ENCODE measurements around the gene SETD1A. TPM values are rescaled to one million over a fixed set of nuclear protein-coding genes. Genes with fewer than 3 reads are reported as not detected.

The SETD1A gene
- total and polyA plus RNA-seq, 7 experiments from 2014 or later, result 1.3 to 47.2 (median 32.9) TPM

DNA sequence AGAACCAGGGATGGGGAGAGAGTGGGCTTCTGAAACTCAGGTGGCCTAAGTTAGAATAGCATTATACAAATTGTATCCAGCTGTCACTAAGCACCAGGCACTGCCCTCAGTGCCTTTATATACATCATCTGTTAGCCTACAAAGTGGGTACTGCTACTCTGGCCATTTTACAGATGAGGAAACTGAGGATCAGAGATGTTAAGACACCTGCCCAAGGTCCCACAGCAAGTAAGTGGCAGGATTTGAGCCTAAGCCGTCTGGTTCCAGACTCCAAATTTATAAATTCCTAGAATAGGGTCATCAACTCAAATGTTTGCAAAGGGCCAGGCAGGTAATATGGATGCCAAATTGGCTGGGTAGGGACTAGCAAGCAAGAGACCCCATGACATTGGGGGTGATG lies 6.4 kb upstream of the SETD1A start:
- H3K4me1 Mint-ChIP-seq, result peaks cover 12 to 26% (median 16%) of the 10 kb centered on the region in 7 donors
- Histone ChIP-seq H3K36me3 (ENCODE audit: control insufficient read depth in 2 of 3, insufficient read depth in 3 of 3, low read length in 3 of 3) (no peaks in the 10 kb centered on the region), H3K27ac (ENCODE audit: low read depth, low read length) (no peak overlapping the region), H3K4me1 (ENCODE audit: control insufficient read depth in 2 of 2, insufficient read depth in 2 of 2, low read length in 2 of 2) (peaks cover 11 to 15% of the 10 kb centered on the region in 2 donors), H3K9me3 (ENCODE audit: control insufficient read depth in 2 of 3, low read length in 3 of 3) (no peaks in the 10 kb centered on the region), H3K4me3 (ENCODE audit: low read length) (no peak overlapping the region), H3K27me3 (ENCODE audit: control insufficient read depth in 2 of 2, insufficient read depth in 2 of 2, low read length in 2 of 2) (no peaks in the 10 kb centered on the region)
- H3K36me3 Mint-ChIP-seq, result peaks cover 0 to 6% (median 0%) of the 10 kb centered on the region in 5 donors
- no peak for ATAC-seq
- intact Hi-C loops (cut with micrococcal nuclease), result loop anchor here in 1 of 2 donors (10.0 kb wide), 1 partner anchor 924 kb away; the partner anchor contains the start of gene ZNF267
- CTCF ChIA-PET, result no interaction called here
- no peak for DNase-seq
- H3K27ac Mint-ChIP-seq, result peak overlapping the region in 1 of 9 donors; percentile 46
- H3K9me3 Mint-ChIP-seq, result peaks cover 0 to 1% (median 0%) of the 10 kb centered on the region in 11 donors
- POLR2A ChIA-PET, result no interaction called here
- no peaks in the 10 kb centered on the region for H3K27me3 Mint-ChIP-seq
- H3K4me3 Mint-ChIP-seq, result peak overlapping the region in 5 of 10 donors; percentile 17 to 88 (median 33)

DNA sequence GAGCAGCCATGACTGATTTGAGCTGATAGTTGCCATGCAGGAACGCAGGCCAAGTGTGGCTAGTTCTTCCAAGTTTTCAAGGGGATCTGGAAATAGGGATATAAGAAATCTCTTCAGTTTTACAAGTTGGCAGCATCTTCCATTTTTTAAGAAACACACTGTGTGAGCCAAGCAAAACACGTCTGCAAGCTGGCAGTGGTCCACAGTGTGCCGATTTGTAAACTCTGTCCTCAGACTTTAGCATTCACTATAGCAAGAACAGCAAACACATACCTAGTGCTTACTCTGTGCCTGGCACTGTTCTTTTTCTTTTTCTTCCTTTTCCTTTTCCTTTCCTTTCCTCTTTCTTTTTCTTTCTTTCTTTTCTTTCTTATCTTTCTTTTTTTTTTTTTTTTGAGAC lies 5.8 kb upstream of the SETD1A start:
- H3K36me3 ChIP-seq (ENCODE audit: control insufficient read depth in 2 of 3, insufficient read depth in 3 of 3, low read length in 3 of 3), result no peaks in the 10 kb centered on the region
- no peaks in the 10 kb centered on the region for H3K27me3 ChIP-seq (ENCODE audit: control insufficient read depth in 2 of 2, insufficient read depth in 2 of 2, low read length in 2 of 2)
- peak overlapping the region in 1 of 9 donors; percentile 36 for H3K27ac Mint-ChIP-seq
- H3K27ac ChIP-seq (ENCODE audit: low read depth, low read length), result no peak overlapping the region
- no peaks in the 10 kb centered on the region for H3K27me3 Mint-ChIP-seq
- DNase-seq, result no peak
- peaks cover 0 to 1% (median 0%) of the 10 kb centered on the region in 11 donors for H3K9me3 Mint-ChIP-seq
- H3K4me3 ChIP-seq (ENCODE audit: low read length), result no peak overlapping the region
- ChIA-PET CTCF (interaction anchor here (0.7 to 1.2 kb wide), 2 partner anchors 109 to 190 kb away, joined by 3 to 6 read pairs; no protein-coding TSS in a partner anchor), POLR2A (interaction anchor here (0.6 to 0.9 kb wide), 2 partner anchors 10 to 17 kb away, joined by 3 read pairs; no protein-coding TSS in a partner anchor)
- peaks cover 12 to 29% (median 18%) of the 10 kb centered on the region in 7 donors for H3K4me1 Mint-ChIP-seq
- H3K4me3 Mint-ChIP-seq, result peak overlapping the region in 1 of 10 donors; percentile 13
- peaks cover 17 to 18% of the 10 kb centered on the region in 2 donors for H3K4me1 ChIP-seq (ENCODE audit: control insufficient read depth in 2 of 2, insufficient read depth in 2 of 2, low read length in 2 of 2)
- H3K9me3 ChIP-seq (ENCODE audit: control insufficient read depth in 2 of 3, low read length in 3 of 3), result no peaks in the 10 kb centered on the region
- intact Hi-C loops (cut with micrococcal nuclease), result loop anchor here (2.0 to 10.0 kb wide), 2 partner anchors 917 to 923 kb away; partner anchors contain the start of gene ZNF267 (in 1 of the 2)
- no peak for ATAC-seq
- H3K36me3 Mint-ChIP-seq, result peaks cover 0 to 6% (median 0%) of the 10 kb centered on the region in 5 donors

DNA sequence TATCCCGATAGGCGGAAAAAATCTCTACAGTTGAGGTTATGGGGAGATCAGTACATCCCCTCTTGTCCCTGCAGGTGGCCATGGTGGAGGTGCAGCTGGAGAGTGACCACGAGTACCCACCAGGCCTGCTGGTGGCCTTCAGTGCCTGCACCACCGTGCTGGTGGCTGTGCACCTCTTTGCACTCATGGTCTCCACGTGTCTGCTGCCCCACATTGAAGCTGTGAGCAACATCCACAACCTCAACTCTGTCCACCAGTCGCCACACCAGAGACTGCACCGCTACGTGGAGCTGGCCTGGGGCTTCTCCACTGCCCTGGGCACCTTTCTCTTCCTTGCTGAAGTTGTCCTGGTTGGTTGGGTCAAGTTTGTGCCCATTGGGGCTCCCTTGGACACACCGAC lies 4.4 kb upstream of the SETD1A start:
- Histone ChIP-seq H3K4me1 (ENCODE audit: control insufficient read depth in 2 of 2, insufficient read depth in 2 of 2, low read length in 2 of 2) (peaks cover 20 to 22% of the 10 kb centered on the region in 2 donors), H3K9me3 (ENCODE audit: control insufficient read depth in 2 of 3, low read length in 3 of 3) (no peaks in the 10 kb centered on the region), H3K27ac (ENCODE audit: low read depth, low read length) (no peak overlapping the region), H3K36me3 (ENCODE audit: control insufficient read depth in 2 of 3, insufficient read depth in 3 of 3, low read length in 3 of 3) (no peaks in the 10 kb centered on the region), H3K4me3 (ENCODE audit: low read length) (no peak overlapping the region), H3K27me3 (ENCODE audit: control insufficient read depth in 2 of 2, insufficient read depth in 2 of 2, low read length in 2 of 2) (no peaks in the 10 kb centered on the region)
- Mint-ChIP-seq H3K4me1 (peaks cover 13 to 37% (median 18%) of the 10 kb centered on the region in 7 donors), H3K27ac (peak overlapping the region in 1 of 9 donors; percentile 48), H3K4me3 (no peak overlapping the region), H3K9me3 (peaks cover 0 to 1% (median 0%) of the 10 kb centered on the region in 11 donors), H3K27me3 (peaks cover 0 to 3% (median 0%) of the 10 kb centered on the region in 5 donors), H3K36me3 (peaks cover 0 to 6% (median 0%) of the 10 kb centered on the region in 5 donors)
- ChIA-PET CTCF (no interaction called here), POLR2A (interaction anchor here (1.0 kb wide), 1 partner anchor 78 kb away, joined by 3 read pairs; no protein-coding TSS in a partner anchor)
- ATAC-seq (no peak), DNase-seq (no peak)
- intact Hi-C loops (cut with micrococcal nuclease), result loop anchor here (2.0 to 10.0 kb wide), 2 partner anchors 916 to 922 kb away; partner anchors contain the start of gene ZNF267 (in 1 of the 2)

DNA sequence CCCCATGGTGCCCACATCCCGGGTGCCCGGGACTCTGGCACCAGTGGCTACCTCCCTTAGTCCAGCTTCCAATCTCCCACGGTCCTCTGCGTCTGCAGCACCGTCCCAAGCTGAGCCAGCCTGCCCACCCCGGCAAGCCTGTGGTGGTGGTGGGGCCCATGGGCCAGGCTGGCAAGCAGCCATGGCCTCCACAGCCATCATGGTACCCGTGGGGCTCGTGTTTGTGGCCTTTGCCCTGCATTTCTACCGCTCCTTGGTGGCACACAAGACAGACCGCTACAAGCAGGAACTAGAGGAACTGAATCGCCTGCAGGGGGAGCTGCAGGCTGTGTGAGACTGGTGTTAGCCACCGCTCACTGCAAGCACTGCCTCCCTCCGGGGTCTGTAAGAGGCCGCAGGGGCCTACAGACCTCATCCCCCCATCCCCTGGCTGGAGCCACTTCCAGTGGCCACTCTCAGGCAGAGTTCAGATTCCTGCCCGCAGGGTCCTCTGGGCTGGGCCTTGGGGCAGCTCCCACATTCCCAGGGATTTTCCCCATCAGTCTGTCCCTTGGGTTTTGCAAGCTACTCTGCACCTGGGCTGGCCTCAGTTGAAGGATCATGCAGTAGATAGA lies 3.9 kb upstream of the SETD1A start:
- Histone ChIP-seq H3K27ac (ENCODE audit: low read depth, low read length) (no peak overlapping the region), H3K4me3 (ENCODE audit: low read length) (no peak overlapping the region), H3K36me3 (ENCODE audit: control insufficient read depth in 2 of 3, insufficient read depth in 3 of 3, low read length in 3 of 3) (no peaks in the 10 kb centered on the region), H3K4me1 (ENCODE audit: control insufficient read depth in 2 of 2, insufficient read depth in 2 of 2, low read length in 2 of 2) (peaks cover 23 to 24% of the 10 kb centered on the region in 2 donors), H3K27me3 (ENCODE audit: control insufficient read depth in 2 of 2, insufficient read depth in 2 of 2, low read length in 2 of 2) (no peaks in the 10 kb centered on the region), H3K9me3 (ENCODE audit: control insufficient read depth in 2 of 3, low read length in 3 of 3) (no peaks in the 10 kb centered on the region)
- H3K36me3 Mint-ChIP-seq, result peaks cover 0 to 6% (median 0%) of the 10 kb centered on the region in 5 donors
- peaks cover 17 to 39% (median 23%) of the 10 kb centered on the region in 7 donors for H3K4me1 Mint-ChIP-seq
- peaks cover 0 to 3% (median 0%) of the 10 kb centered on the region in 5 donors for H3K27me3 Mint-ChIP-seq
- ATAC-seq (no peak), DNase-seq (peak in 8 of 9 donors; percentile 29 to 58 (median 46))
- intact Hi-C loops (cut with micrococcal nuclease), result loop anchor here (2.0 to 10.0 kb wide), 2 partner anchors 915 to 921 kb away; partner anchors contain the start of gene ZNF267 (in 1 of the 2)
- H3K27ac Mint-ChIP-seq, result peak overlapping the region in 3 of 9 donors; percentile 52 to 67 (median 57)
- no peak overlapping the region for H3K4me3 Mint-ChIP-seq
- ChIA-PET POLR2A (interaction anchor here (0.6 to 1.3 kb wide), 4 partner anchors 9 to 506 kb away, joined by 3 to 4 read pairs (median 4); no protein-coding TSS in a partner anchor), CTCF (interaction anchor here (0.6 to 0.7 kb wide), 2 partner anchors 731 to 1062 kb away, joined by 3 read pairs; no protein-coding TSS in a partner anchor)
- peaks cover 0 to 1% (median 0%) of the 10 kb centered on the region in 11 donors for H3K9me3 Mint-ChIP-seq

DNA sequence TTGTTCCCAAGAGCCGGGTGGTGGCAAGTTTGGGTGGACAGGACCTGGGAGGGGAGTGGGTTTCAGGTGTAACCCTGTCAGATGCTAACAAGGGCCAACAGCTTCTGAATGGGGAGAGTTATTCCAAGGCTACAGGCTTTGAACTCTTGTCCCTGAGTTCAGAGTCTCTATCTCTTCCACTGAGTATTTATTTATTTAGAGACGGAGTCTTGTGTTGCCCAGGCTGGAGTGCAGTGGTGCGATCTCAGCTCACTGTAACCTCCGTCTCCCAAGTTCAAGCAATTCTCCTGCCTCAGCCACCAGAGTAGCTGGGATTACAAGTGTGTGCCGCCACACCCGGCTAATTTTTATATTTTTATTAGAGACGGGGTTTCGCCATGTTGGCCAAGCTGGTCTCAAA lies 2.6 kb upstream of the SETD1A start:
- peak overlapping the region in 2 of 9 donors; percentile 42 to 57 for H3K27ac Mint-ChIP-seq
- no peak overlapping the region for H3K4me3 ChIP-seq (ENCODE audit: low read length)
- ATAC-seq (no peak), DNase-seq (no peak)
- H3K4me1 Mint-ChIP-seq, result peaks cover 24 to 48% (median 29%) of the 10 kb centered on the region in 7 donors
- ChIA-PET CTCF (interaction anchor here (0.6 to 1.2 kb wide), 2 partner anchors 13 to 15 kb away, joined by 3 to 8 read pairs; no protein-coding TSS in a partner anchor), POLR2A (interaction anchor here (0.6 to 1.3 kb wide), 3 partner anchors 9 to 536 kb away, joined by 3 to 4 read pairs (median 3); no protein-coding TSS in a partner anchor)
- peaks cover 25 to 30% of the 10 kb centered on the region in 2 donors for H3K4me1 ChIP-seq (ENCODE audit: control insufficient read depth in 2 of 2, insufficient read depth in 2 of 2, low read length in 2 of 2)
- peaks cover 2 to 8% (median 4%) of the 10 kb centered on the region in 5 donors for H3K36me3 Mint-ChIP-seq
- no peaks in the 10 kb centered on the region for H3K27me3 ChIP-seq (ENCODE audit: control insufficient read depth in 2 of 2, insufficient read depth in 2 of 2, low read length in 2 of 2)
- H3K9me3 ChIP-seq (ENCODE audit: control insufficient read depth in 2 of 3, low read length in 3 of 3), result no peaks in the 10 kb centered on the region
- intact Hi-C loops (cut with micrococcal nuclease), result loop anchor here (5.0 to 10.0 kb wide), 2 partner anchors 42 to 920 kb away; partner anchors contain the start of gene ZNF267 (in 1 of the 2)
- no peak overlapping the region for H3K27ac ChIP-seq (ENCODE audit: low read depth, low read length)
- H3K9me3 Mint-ChIP-seq, result peaks cover 0 to 1% (median 0%) of the 10 kb centered on the region in 11 donors
- H3K36me3 ChIP-seq (ENCODE audit: control insufficient read depth in 2 of 3, insufficient read depth in 3 of 3, low read length in 3 of 3), result peaks cover 0 to 11% (median under 1%) of the 10 kb centered on the region in 3 experiments
- peaks cover 0 to 3% (median 0%) of the 10 kb centered on the region in 5 donors for H3K27me3 Mint-ChIP-seq
- H3K4me3 Mint-ChIP-seq, result peak overlapping the region in 1 of 10 donors; percentile 61
